ENCODE results near the gene DCHS1.

The DCHS1 gene

GRCh38 chr11:6615046-6615445 is 40.6 kb downstream of the DCHS1 start:
- no peak overlapping the region for H3K4me3 ChIP-seq (ENCODE audit: low read depth, low read length)

- no peak overlapping the region for H3K4me3 ChIP-seq (ENCODE audit: low read depth, low read length)
Observed at GRCh38 chr11:6614446-6614845, 41.2 kb downstream of the DCHS1 start.

- no peak overlapping the region for H3K4me3 ChIP-seq (ENCODE audit: low read depth, low read length)
Observed at GRCh38 chr11:6613496-6613895, 42.1 kb downstream of the DCHS1 start.

- H3K4me3 ChIP-seq (ENCODE audit: low read depth, low read length) = peak within 1 kb of the TSS; percentile 75
Observed at GRCh38 chr11:6612213-6613041, 43.2 kb downstream of the DCHS1 start, which contains the start of gene TAF10. Gene TAF10, minus strand, starts transcription at chr11:6612216. Its CDS starts 27 bp downstream, at chr11:6612189.

GRCh38 chr11:6611963-6612212 is 43.7 kb downstream of the DCHS1 start:
- peak overlapping the region; percentile 75 for H3K4me3 ChIP-seq (ENCODE audit: low read depth, low read length)

- peak overlapping the region; percentile 75 for H3K4me3 ChIP-seq (ENCODE audit: low read depth, low read length)
Observed at GRCh38 chr11:6611092-6611962, 44.3 kb downstream of the DCHS1 start.

- H3K4me3 ChIP-seq (ENCODE audit: low read depth, low read length) = no peak overlapping the region
Observed at GRCh38 chr11:6610591-6610990, 45.0 kb downstream of the DCHS1 start.

- H3K4me3 ChIP-seq (ENCODE audit: low read depth, low read length) = no peak overlapping the region
Observed at GRCh38 chr11:6609502-6610015, 46.0 kb downstream of the DCHS1 start.

GRCh38 chr11:6608726-6609501 is 46.7 kb downstream of the DCHS1 start:
- no peak overlapping the region for H3K4me3 ChIP-seq (ENCODE audit: low read depth, low read length)

GRCh38 chr11:6608011-6608410 is 47.6 kb downstream of the DCHS1 start:
- H3K4me3 ChIP-seq (ENCODE audit: low read depth, low read length) = no peak overlapping the region

GRCh38 chr11:6607190-6607795 is 48.3 kb downstream of the DCHS1 start:
- H3K4me3 ChIP-seq (ENCODE audit: low read depth, low read length) = no peak overlapping the region

- no peak overlapping the region for H3K4me3 ChIP-seq (ENCODE audit: low read depth, low read length)
Observed at GRCh38 chr11:6606471-6607189, 49.0 kb downstream of the DCHS1 start.

- H3K4me3 ChIP-seq (ENCODE audit: low read depth, low read length) = peak overlapping the region; percentile 78
Observed at GRCh38 chr11:6604790-6605189, 50.8 kb downstream of the DCHS1 start.

GRCh38 chr11:6604081-6604626 is 51.5 kb downstream of the DCHS1 start:
- peak overlapping the region; percentile 78 for H3K4me3 ChIP-seq (ENCODE audit: low read depth, low read length)

GRCh38 chr11:6603287-6604080 is 52.1 kb downstream of the DCHS1 start, which contains the start of the genes ILK and RRP8:
Gene ILK, plus strand, starts transcription at chr11:6603774. Its CDS starts 498 bp downstream, at chr11:6604272.
Gene RRP8, minus strand, starts transcription at chr11:6603616. Its CDS starts 114 bp downstream, at chr11:6603502.
- H3K4me3 ChIP-seq (ENCODE audit: low read depth, low read length) = peak within 1 kb of the TSS; percentile 78

- H3K4me3 ChIP-seq (ENCODE audit: low read depth, low read length) = peak overlapping the region; percentile 78
Observed at GRCh38 chr11:6602096-6602940, 53.3 kb downstream of the DCHS1 start.

- no peak overlapping the region for H3K4me3 ChIP-seq (ENCODE audit: low read depth, low read length)
Observed at GRCh38 chr11:6601041-6601461, 54.6 kb downstream of the DCHS1 start.

Measured in iPS-11a (cell line).